HEK293T (cell line): ENCODE data around the gene GNA14.

Experiments used
- FOXK2 ChIP-seq: fragments of 450-650 bp; IDR thresholded peaks from 2 replicates; pipeline ENCODE4 v1.6.1; 2016; ENCODE audit warnings: mild to moderate bottlenecking
- FOXM1 ChIP-seq: fragments of 450-650 bp; IDR thresholded peaks from 2 replicates; pipeline ENCODE4 v1.6.1; 2017; ENCODE audit warnings: mild to moderate bottlenecking, borderline replicate concordance
- SP1 ChIP-seq: fragments of 450-650 bp; IDR thresholded peaks from 2 replicates; pipeline ENCODE4 v1.6.1; 2017
- TARDBP ChIP-seq: fragments of 450-650 bp; IDR thresholded peaks from 2 replicates; pipeline ENCODE4 v1.6.1; 2016

GRCh38 chr9:77663754-77664153 lies 15.6 kb upstream of the GNA14 start:
- no peak for TF ChIP-seq FOXK2
- TF ChIP-seq TARDBP, result no peak
- TF ChIP-seq FOXM1, result no peak
- TF ChIP-seq SP1, result no peak
